Esophagus muscularis mucosa (tissue), 4 donors: ENCODE results near the gene NINJ2. TPM values are rescaled to one million over a fixed set of nuclear protein-coding genes. Genes with fewer than 3 reads are reported as not detected.

Experiments used
- DNase-seq: peaks from one replicate; pipeline ENCODE4 v3.0.0-alpha.2; 2017; ENCODE audit errors: extremely low spot score
- H3K27ac ChIP-seq, 4 donors: fragments of 200-600 bp; sonication (generic); replicated peaks in 1 of 4; 1 replicate in 3 of 4; 2 replicates in 1 of 4; pipeline ENCODE4 v1.5.1; 2016 to 2019; ENCODE audit warnings: mild to moderate bottlenecking in 1 of 4
- H3K27me3 ChIP-seq, 4 donors: fragments of 200-600 bp; sonication (generic); one replicate each; pipeline versions ENCODE4 v1.5.1 to v1.6.0; 2016 to 2019
- H3K36me3 ChIP-seq, 4 donors: fragments of 200-600 bp; sonication (generic); one replicate each; pipeline ENCODE4 v1.5.1; 2016 to 2019
- H3K4me1 ChIP-seq, 4 donors: fragments of 200-600 bp; sonication (generic); one replicate each; pipeline ENCODE4 v1.5.1; 2016 to 2019
- H3K4me3 ChIP-seq, 4 donors: fragments of 200-600 bp; sonication (generic); 1 replicate in 2 of 4; 2 replicates in 2 of 4; pipeline ENCODE4 v1.5.1; 2016 to 2019; ENCODE audit warnings: mild to moderate bottlenecking in 4 of 4, moderate library complexity in 1 of 4
- H3K9me3 ChIP-seq, 4 donors: fragments of 200-600 bp; sonication (generic); 1 replicate in 3 of 4; 2 replicates in 1 of 4; pipeline ENCODE4 v1.5.1; 2016 to 2019
- EP300 ChIP-seq: sonication (generic); formaldehyde crosslinking; IDR thresholded peaks from one replicate; pipeline ENCODE4 v1.6.1; 2017; ENCODE audit warnings: antibody characterized with exemption
- POLR2A ChIP-seq: fragments of 450-650 bp; IDR thresholded peaks from one replicate; pipeline ENCODE4 v1.6.1; 2017; ENCODE audit warnings: antibody characterized with exemption, moderate library complexity, mild to moderate bottlenecking, low read depth
- POLR2AphosphoS5 ChIP-seq, 2 donors: sonication (generic); formaldehyde crosslinking; IDR thresholded peaks; one replicate each; pipeline ENCODE4 v1.6.1; 2017; ENCODE audit warnings: antibody characterized with exemption in 2 of 2
- WGBS: methylation state at CpG from one replicate; pipeline ENCODE4 v1.1.5; 2018; 5-methylcytosine and 5-hydroxymethylcytosine counted together
- intact Hi-C: fragments of 100-400 bp; cut with DNase I; formaldehyde crosslinking; loops from one replicate; pipeline ENCODE4 v1.15.1; 2023
- total RNA-seq, 4 donors: library from RNA; depleted of rRNA; stranded (reverse); fragments of >200 nt; gene quantifications; one replicate each; pipeline versions ENCODE4 v1.1.0 to v1.2.1, GENCODE V29; 2016
- TF ChIP-seq, protein P1 (sequence below), 3 experiments: fragments of 200-600 bp in 2 of 3; fragments of 450-650 bp in 1 of 3; sonication (generic) in 2 of 3; IDR thresholded peaks; one replicate each; pipeline ENCODE4 v1.5.1; 2017 to 2019; ENCODE audit warnings: antibody characterized with exemption in 3 of 3, mild to moderate bottlenecking in 2 of 3, moderate library complexity in 1 of 3

The NINJ2 gene
- total RNA-seq, 4 donors from 2014 or later = 2.9 to 11.1 (median 7.1) TPM

DNA sequence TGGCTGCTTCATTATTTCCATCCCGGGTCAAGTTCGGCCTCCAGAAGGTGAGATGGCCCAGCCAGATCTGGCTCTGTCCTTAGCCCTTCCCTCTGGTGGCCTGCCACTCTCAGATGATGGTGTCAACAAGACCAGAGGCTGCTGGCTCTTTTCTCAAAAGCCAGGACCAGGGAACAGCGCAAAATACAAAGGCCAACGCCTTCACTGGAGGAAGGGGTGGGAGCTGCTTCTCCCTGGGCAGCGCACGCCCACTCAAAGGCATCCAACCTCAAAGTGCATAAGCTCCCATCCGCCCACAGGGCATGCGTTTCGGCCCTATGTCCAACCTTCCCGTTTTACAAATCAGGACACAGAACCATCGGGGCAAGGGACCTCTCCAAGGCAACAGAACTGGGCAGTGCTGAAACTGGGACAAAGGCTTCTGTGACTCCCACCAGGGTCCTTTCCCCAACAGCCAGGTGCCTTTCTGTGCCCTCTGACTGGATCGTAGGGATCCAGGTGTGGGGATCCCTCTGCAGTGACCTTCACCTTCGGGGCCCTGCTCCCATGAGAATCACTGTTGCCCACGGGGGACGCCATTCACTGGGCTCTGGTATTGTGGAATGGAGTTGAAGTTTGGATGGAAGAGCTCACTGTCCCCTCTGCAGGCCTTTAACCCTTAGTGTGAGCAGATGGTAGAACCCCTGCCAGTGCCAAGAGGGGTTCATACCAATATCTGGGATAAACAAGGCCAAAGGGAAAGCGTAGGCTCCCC lies 76.8 kb downstream of the NINJ2 start:
- Histone ChIP-seq H3K4me3 (no peak overlapping the region), H3K36me3 (no peaks in the 10 kb centered on the region), H3K27ac (no peak overlapping the region), H3K9me3 (no peaks in the 10 kb centered on the region), H3K4me1 (peaks cover 0 to 14% (median 0%) of the 10 kb centered on the region in 4 donors), H3K27me3 (no peaks in the 10 kb centered on the region)
- TF ChIP-seq EP300 (no peak), POLR2A (no peak), POLR2AphosphoS5 (IDR thresholded peaks at IDR 0.05) (no peak)
- TF ChIP-seq, protein P1, sequence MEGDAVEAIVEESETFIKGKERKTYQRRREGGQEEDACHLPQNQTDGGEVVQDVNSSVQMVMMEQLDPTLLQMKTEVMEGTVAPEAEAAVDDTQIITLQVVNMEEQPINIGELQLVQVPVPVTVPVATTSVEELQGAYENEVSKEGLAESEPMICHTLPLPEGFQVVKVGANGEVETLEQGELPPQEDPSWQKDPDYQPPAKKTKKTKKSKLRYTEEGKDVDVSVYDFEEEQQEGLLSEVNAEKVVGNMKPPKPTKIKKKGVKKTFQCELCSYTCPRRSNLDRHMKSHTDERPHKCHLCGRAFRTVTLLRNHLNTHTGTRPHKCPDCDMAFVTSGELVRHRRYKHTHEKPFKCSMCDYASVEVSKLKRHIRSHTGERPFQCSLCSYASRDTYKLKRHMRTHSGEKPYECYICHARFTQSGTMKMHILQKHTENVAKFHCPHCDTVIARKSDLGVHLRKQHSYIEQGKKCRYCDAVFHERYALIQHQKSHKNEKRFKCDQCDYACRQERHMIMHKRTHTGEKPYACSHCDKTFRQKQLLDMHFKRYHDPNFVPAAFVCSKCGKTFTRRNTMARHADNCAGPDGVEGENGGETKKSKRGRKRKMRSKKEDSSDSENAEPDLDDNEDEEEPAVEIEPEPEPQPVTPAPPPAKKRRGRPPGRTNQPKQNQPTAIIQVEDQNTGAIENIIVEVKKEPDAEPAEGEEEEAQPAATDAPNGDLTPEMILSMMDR (IDR thresholded peaks at IDR 0.05) = no peak
- intact Hi-C loops = no loop called here
- 89% methylated on average over 14 of the region's 16 CpGs for WGBS
- DNase-seq = no peak

DNA sequence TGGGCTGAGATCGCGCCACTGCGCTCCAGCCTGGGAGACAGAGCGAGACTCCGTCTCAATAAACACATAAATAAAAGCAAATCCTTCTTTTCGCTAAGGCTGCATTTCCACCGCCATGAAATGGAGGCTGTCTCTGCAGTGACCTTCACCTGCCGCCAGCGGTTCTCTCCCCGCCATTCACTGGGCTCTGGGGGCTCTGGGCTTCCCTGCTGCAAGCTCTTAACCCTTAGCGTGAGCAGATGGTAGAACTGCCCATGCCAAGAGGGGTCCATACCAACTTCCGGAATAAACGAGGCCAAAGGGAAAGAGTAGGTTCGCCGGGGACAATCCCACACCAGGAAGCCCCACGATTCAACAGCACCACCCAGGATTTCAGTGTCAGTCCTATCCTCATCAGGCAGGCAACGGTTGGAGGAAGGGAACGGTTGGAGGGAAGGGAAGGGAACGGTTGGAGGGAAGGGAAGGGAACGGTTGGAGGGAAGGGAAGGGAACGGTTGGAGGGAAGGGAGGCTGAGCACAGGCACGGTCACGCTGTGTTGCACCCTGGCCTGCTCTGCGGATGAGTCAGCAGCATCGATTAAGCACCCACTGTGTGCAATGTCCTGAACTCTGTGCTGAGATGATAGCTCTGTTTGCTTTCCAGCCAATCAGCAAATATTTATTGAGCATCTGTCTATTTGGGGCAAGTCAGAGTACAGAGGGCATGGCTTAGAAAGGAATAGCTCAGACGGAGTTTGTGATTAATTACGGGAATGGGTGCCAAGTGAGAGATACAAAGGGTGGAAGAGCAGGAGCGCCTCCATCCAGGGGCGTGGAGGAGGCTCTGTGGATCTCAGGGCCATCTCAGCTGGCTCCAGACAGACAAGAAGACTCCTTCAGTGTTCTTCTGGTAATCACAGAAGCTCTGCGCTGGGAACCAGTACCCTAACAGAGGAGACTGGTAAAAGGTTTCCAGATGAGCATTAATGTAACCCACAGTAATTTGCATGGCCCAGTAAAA lies 77.9 kb downstream of the NINJ2 start:
- TF ChIP-seq POLR2AphosphoS5 (IDR thresholded peaks at IDR 0.05) (no peak), POLR2A (no peak), EP300 (no peak)
- TF ChIP-seq, protein P1 (IDR thresholded peaks at IDR 0.05) = no peak
- no peaks in the 10 kb centered on the region for H3K27me3 ChIP-seq
- no peak overlapping the region for H3K4me3 ChIP-seq
- intact Hi-C loops = no loop called here
- H3K27ac ChIP-seq = no peak overlapping the region
- no peaks in the 10 kb centered on the region for H3K36me3 ChIP-seq
- WGBS = 88% methylated on average over 30 of the region's 30 CpGs
- no peak for DNase-seq
- H3K9me3 ChIP-seq = no peaks in the 10 kb centered on the region
- peaks cover 0 to 11% (median 0%) of the 10 kb centered on the region in 4 donors for H3K4me1 ChIP-seq

DNA sequence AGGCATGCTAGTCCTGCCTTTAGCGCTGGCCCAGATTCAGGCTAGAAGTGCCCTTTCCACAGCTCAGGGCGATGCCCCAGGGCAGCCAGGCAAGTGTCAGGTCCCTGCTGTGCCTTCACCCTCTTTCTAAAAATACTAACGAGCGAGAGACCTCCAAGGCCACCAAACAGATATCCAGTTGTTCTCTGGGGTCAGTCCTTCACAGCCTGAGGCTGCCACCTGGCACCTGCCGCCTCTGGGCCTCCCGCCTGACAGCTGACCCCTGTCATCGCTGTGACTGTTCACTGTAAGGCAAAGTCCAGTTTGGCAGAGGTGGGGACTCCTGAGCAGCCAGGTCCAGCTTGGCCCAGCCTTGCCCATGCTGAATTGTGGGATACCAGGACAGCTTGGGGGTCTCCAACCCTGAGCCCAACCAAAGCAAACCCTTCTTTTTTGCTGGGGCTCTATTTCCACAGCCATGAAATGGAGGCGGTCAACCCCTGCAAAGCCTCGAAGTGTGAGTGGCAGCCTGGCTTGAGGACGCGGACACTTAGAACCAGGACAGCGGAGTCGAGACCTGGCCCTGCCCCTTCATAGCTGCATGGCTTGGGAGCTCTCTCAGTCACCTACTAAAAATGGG lies 79.9 kb downstream of the NINJ2 start:
- no peaks in the 10 kb centered on the region for H3K27me3 ChIP-seq
- H3K9me3 ChIP-seq = no peaks in the 10 kb centered on the region
- H3K36me3 ChIP-seq = no peaks in the 10 kb centered on the region
- no peak overlapping the region for H3K27ac ChIP-seq
- TF ChIP-seq, protein P1 (IDR thresholded peaks at IDR 0.05) = no peak
- TF ChIP-seq EP300 = no peak
- TF ChIP-seq POLR2A = no peak
- no peak for TF ChIP-seq POLR2AphosphoS5 (IDR thresholded peaks at IDR 0.05)
- intact Hi-C loops = no loop called here
- peaks cover 9 to 12% (median 10%) of the 10 kb centered on the region in 4 donors for H3K4me1 ChIP-seq
- WGBS = 82% methylated on average over 13 of the region's 13 CpGs
- H3K4me3 ChIP-seq = no peak overlapping the region
- DNase-seq = no peak

DNA sequence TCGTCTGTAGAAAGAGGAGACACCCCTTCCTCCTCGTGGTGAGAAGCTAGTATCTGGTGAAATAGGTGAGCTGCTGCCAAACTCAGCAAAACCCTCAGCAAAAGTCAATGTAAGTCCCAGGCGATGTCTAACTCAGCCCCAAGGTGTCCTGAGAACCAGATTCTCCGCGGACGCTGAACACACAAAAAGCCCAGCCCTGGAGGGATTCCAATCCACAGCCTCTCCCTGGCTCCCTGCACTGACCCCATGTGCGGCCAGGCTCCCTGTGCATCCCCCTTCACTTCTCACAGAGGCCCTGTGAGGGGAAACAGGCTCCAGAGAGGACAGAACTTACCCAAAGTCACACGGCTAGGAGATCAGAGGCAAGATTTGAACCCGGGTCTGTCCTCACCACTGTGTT lies 81.5 kb downstream of the NINJ2 start:
- TF ChIP-seq, protein P1 (IDR thresholded peaks at IDR 0.05) = no peak
- WGBS = 94% methylated on average over 6 of the region's 9 CpGs

More for the DNA sequence above, 81.5 kb downstream of the NINJ2 start:
- H3K27me3 ChIP-seq = no peaks in the 10 kb centered on the region
- H3K36me3 ChIP-seq = no peaks in the 10 kb centered on the region
- peaks cover 10 to 17% (median 14%) of the 10 kb centered on the region in 4 donors for H3K4me1 ChIP-seq
- no peak overlapping the region for H3K4me3 ChIP-seq
- H3K27ac ChIP-seq = no peak overlapping the region
- H3K9me3 ChIP-seq = no peaks in the 10 kb centered on the region
- intact Hi-C loops = no loop called here
- DNase-seq = no peak
